ENCODE results near the gene LNX2.

- TF ChIP-seq CTCF (IDR thresholded peaks at IDR 0.05) (no peak), POLR2A (IDR thresholded peaks at IDR 0.05) (no peak)
Observed at GRCh38 chr13:27573265-27573664, 47.1 kb downstream of the LNX2 start.

All from adrenal gland (tissue), 5 donors.